HepG2 (cell line): ENCODE data around the gene COG5. TPM values are rescaled to one million over a fixed set of nuclear protein-coding genes. Genes with fewer than 3 reads are reported as not detected.

Source experiments
- CREB1 ChIP-seq, 2 experiments: fragments of 450-650 bp in 1 of 2; IDR thresholded peaks; 2 replicates each; pipeline ENCODE4 v1.6.1; 2016 to 2017; ENCODE audit warnings: control low read depth in 1 of 2, mild to moderate bottlenecking in 1 of 2, missing compliant biosample characterization in 1 of 2, missing genetic modification characterization in 1 of 2
- JUND ChIP-seq: sonication (generic); formaldehyde crosslinking; IDR thresholded peaks from 2 replicates; pipeline ENCODE4 v1.8.0; 2022; ENCODE audit warnings: mild to moderate bottlenecking, missing genetic modification reagents
- KMT2A ChIP-seq: sonication (generic); formaldehyde crosslinking; IDR thresholded peaks from 2 replicates; pipeline ENCODE4 v1.4.0; 2020; ENCODE audit warnings: missing genetic modification reagents
- MED1 ChIP-seq: sonication (generic); formaldehyde crosslinking; IDR thresholded peaks from 2 replicates; pipeline ENCODE4 v1.4.0; 2020; ENCODE audit warnings: missing genetic modification reagents
- MIXL1 ChIP-seq: IDR thresholded peaks from 2 replicates; pipeline ENCODE4 v1.6.1; 2016
- PHF21A ChIP-seq: sonication (generic); formaldehyde crosslinking; IDR thresholded peaks from 2 replicates; pipeline ENCODE4 v1.5.0; 2020; ENCODE audit warnings: mild to moderate bottlenecking, missing genetic modification reagents
- YY1 ChIP-seq: IDR thresholded peaks from 2 replicates; pipeline ENCODE4 v1.6.1; 2011; ENCODE audit warnings: low read length, low read depth, moderate library complexity, mild to moderate bottlenecking; ENCODE audit not compliant: insufficient read depth, insufficient replicate concordance
- ZNF430 ChIP-seq: sonication (generic); formaldehyde crosslinking; IDR thresholded peaks from 2 replicates; pipeline ENCODE4 v1.9.0; 2021; ENCODE audit warnings: mild to moderate bottlenecking, missing genetic modification reagents
- ZNF775 ChIP-seq: sonication (generic); formaldehyde crosslinking; IDR thresholded peaks from 2 replicates; pipeline ENCODE4 v1.4.0; 2020; ENCODE audit warnings: missing genetic modification reagents, mild to moderate bottlenecking, moderate library complexity, borderline replicate concordance
- polyA plus RNA-seq, 8 experiments: library from polyadenylated mRNA; depleted of rRNA in 3 of 8; stranded (reverse) in 7 of 8; unstranded in 1 of 8; fragments of >200 nt; fragmentation: Illumina TruSeq in 4 of 8; extraction: Trizol in 4 of 8; gene quantifications; 2 replicates each; pipeline versions ENCODE4 v1.2.1 to v1.2.3, GENCODE V29; 2011 to 2016; ENCODE audit warnings: low read depth in 4 of 8, missing spikeins in 1 of 8, mixed read lengths in 1 of 8; ENCODE audit not compliant: insufficient read depth in 1 of 8
- total RNA-seq, 5 experiments: library from RNA; depleted of rRNA; stranded (reverse); fragments of >200 nt; fragmentation: Illumina TruSeq; extraction: Trizol; gene quantifications; 2 replicates each; pipeline ENCODE4 v1.2.3, GENCODE V29; 2016; ENCODE audit warnings: low read depth in 1 of 5
- TF ChIP-seq, protein P1 (sequence below), 2 experiments: IDR thresholded peaks; 2 replicates each; pipeline ENCODE4 v1.6.1; 2011 to 2012; ENCODE audit warnings: low read length in 2 of 2, borderline replicate concordance in 1 of 2, low read depth in 1 of 2, mild to moderate bottlenecking in 1 of 2, moderate library complexity in 1 of 2
- TF ChIP-seq, protein P2 (sequence below): sonication (generic); formaldehyde crosslinking; IDR thresholded peaks from 2 replicates; pipeline ENCODE4 v1.8.1; 2023; ENCODE audit warnings: missing genetic modification reagents, mild to moderate bottlenecking, borderline replicate concordance
- TF ChIP-seq, protein P3 (sequence below): sonication (generic); formaldehyde crosslinking; IDR thresholded peaks from 2 replicates; pipeline ENCODE4 v1.4.0; 2020; ENCODE audit warnings: missing genetic modification reagents, borderline replicate concordance
- TF ChIP-seq, protein P4 (sequence below): sonication (generic); formaldehyde crosslinking; IDR thresholded peaks from 2 replicates; pipeline ENCODE4 v1.8.0; 2022; ENCODE audit warnings: mild to moderate bottlenecking, missing genetic modification reagents; ENCODE audit not compliant: insufficient replicate concordance
- TF ChIP-seq, protein P5 (sequence below), 2 experiments: sonication (generic) in 1 of 2; formaldehyde crosslinking in 1 of 2; IDR thresholded peaks; 2 replicates each; pipeline versions ENCODE4 v1.4.0 to v1.6.1; 2018 to 2020; ENCODE audit warnings: missing genetic modification reagents in 2 of 2, borderline replicate concordance in 1 of 2, low read depth in 1 of 2, mild to moderate bottlenecking in 1 of 2, missing biosample characterization in 1 of 2
- TF ChIP-seq, protein P6 (sequence below): IDR thresholded peaks from 2 replicates; pipeline ENCODE4 v1.6.1; 2016

COG5 gene
- total and polyA plus RNA-seq, 2 of the 13 experiments (the other 11 are each of a cell fraction or from before 2014, with no cell fraction given): 20.4 to 31.3 TPM

DNA sequence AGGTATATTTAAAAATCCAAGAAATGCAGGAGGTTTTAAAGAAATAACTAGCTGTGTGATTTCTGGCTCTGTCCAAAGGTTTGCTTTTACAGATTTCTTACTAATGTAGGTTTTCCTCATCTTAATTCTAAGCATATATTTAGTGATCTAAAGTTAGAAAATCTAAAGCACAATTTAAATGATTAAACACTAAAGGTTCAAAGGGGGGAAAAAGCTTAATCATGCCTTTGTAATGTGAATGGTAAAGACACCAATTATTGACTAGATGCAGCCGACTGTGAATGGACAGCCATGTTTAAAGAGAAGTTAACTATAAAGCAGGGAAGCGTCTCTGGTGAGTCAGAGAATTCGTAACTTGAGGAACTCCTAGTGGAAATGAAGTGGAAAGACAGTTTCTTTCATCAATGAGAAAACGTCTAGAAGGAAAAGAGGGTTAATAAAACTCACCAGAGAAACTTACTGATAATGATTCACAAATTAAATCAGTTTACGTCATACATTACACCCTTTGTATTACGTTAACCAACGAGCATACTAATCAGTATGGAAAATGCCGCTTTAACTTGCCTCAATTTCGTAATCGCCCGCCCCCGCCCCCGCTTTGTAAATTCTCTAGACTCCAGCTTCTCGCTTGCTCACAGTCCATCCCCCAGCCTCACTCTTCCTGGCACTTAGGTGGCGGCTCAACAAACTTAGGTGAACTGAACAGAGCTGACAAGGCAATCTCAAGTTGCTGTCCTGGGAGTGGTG lies 396.1 kb downstream of the COG5 start (continued):
- TF ChIP-seq, protein P1, sequence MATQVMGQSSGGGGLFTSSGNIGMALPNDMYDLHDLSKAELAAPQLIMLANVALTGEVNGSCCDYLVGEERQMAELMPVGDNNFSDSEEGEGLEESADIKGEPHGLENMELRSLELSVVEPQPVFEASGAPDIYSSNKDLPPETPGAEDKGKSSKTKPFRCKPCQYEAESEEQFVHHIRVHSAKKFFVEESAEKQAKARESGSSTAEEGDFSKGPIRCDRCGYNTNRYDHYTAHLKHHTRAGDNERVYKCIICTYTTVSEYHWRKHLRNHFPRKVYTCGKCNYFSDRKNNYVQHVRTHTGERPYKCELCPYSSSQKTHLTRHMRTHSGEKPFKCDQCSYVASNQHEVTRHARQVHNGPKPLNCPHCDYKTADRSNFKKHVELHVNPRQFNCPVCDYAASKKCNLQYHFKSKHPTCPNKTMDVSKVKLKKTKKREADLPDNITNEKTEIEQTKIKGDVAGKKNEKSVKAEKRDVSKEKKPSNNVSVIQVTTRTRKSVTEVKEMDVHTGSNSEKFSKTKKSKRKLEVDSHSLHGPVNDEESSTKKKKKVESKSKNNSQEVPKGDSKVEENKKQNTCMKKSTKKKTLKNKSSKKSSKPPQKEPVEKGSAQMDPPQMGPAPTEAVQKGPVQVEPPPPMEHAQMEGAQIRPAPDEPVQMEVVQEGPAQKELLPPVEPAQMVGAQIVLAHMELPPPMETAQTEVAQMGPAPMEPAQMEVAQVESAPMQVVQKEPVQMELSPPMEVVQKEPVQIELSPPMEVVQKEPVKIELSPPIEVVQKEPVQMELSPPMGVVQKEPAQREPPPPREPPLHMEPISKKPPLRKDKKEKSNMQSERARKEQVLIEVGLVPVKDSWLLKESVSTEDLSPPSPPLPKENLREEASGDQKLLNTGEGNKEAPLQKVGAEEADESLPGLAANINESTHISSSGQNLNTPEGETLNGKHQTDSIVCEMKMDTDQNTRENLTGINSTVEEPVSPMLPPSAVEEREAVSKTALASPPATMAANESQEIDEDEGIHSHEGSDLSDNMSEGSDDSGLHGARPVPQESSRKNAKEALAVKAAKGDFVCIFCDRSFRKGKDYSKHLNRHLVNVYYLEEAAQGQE (IDR thresholded peaks at IDR 0.05; ENCODE audit: borderline replicate concordance in 1 of 2, low read depth in 1 of 2, low read length in 2 of 2): 0 out of 4 replicates have a peak, but pooled peaks of 1 of the 2 experiments have one; percentile 21
- TF ChIP-seq, protein P2, sequence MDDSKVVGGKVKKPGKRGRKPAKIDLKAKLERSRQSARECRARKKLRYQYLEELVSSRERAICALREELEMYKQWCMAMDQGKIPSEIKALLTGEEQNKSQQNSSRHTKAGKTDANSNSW: no peak
- no peak for TF ChIP-seq KMT2A (CRISPR knock-in tag)
- peak; percentile 86 for TF ChIP-seq CREB1 (IDR thresholded peaks at IDR 0.05)
- no peak for TF ChIP-seq CREB1 (CRISPR knock-in tag; IDR thresholded peaks at IDR 0.05)
- TF ChIP-seq, protein P3, sequence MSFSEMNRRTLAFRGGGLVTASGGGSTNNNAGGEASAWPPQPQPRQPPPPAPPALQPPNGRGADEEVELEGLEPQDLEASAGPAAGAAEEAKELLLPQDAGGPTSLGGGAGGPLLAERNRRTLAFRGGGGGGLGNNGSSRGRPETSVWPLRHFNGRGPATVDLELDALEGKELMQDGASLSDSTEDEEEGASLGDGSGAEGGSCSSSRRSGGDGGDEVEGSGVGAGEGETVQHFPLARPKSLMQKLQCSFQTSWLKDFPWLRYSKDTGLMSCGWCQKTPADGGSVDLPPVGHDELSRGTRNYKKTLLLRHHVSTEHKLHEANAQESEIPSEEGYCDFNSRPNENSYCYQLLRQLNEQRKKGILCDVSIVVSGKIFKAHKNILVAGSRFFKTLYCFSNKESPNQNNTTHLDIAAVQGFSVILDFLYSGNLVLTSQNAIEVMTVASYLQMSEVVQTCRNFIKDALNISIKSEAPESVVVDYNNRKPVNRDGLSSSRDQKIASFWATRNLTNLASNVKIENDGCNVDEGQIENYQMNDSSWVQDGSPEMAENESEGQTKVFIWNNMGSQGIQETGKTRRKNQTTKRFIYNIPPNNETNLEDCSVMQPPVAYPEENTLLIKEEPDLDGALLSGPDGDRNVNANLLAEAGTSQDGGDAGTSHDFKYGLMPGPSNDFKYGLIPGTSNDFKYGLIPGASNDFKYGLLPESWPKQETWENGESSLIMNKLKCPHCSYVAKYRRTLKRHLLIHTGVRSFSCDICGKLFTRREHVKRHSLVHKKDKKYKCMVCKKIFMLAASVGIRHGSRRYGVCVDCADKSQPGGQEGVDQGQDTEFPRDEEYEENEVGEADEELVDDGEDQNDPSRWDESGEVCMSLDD (CRISPR knock-in tag): peak; percentile 14; the same call in 1 of the 2 replicates
- no peak for TF ChIP-seq MED1 (CRISPR knock-in tag)
- TF ChIP-seq, protein P4, sequence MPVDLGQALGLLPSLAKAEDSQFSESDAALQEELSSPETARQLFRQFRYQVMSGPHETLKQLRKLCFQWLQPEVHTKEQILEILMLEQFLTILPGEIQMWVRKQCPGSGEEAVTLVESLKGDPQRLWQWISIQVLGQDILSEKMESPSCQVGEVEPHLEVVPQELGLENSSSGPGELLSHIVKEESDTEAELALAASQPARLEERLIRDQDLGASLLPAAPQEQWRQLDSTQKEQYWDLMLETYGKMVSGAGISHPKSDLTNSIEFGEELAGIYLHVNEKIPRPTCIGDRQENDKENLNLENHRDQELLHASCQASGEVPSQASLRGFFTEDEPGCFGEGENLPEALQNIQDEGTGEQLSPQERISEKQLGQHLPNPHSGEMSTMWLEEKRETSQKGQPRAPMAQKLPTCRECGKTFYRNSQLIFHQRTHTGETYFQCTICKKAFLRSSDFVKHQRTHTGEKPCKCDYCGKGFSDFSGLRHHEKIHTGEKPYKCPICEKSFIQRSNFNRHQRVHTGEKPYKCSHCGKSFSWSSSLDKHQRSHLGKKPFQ (CRISPR knock-in tag): peak; percentile 50
- peak; percentile 97 for TF ChIP-seq ZNF775 (CRISPR knock-in tag)
- peak; percentile 64 for TF ChIP-seq PHF21A (CRISPR knock-in tag)
- TF ChIP-seq ZNF430 (CRISPR knock-in tag): 0 out of 2 replicates have a peak, but pooled peaks have one; percentile 70
- peak; percentile 83 for TF ChIP-seq YY1
- TF ChIP-seq, protein P5, sequence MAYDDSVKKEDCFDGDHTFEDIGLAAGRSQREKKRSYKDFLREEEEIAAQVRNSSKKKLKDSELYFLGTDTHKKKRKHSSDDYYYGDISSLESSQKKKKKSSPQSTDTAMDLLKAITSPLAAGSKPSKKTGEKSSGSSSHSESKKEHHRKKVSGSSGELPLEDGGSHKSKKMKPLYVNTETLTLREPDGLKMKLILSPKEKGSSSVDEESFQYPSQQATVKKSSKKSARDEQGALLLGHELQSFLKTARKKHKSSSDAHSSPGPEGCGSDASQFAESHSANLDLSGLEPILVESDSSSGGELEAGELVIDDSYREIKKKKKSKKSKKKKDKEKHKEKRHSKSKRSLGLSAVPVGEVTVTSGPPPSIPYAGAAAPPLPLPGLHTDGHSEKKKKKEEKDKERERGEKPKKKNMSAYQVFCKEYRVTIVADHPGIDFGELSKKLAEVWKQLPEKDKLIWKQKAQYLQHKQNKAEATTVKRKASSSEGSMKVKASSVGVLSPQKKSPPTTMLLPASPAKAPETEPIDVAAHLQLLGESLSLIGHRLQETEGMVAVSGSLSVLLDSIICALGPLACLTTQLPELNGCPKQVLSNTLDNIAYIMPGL (CRISPR knock-in tag; IDR thresholded peaks at IDR 0.05; ENCODE audit: borderline replicate concordance in 1 of 2, low read depth in 1 of 2): peak in 1 of 2 experiments; percentile 24; a peak in 2 of 4 replicates
- TF ChIP-seq, protein P6, sequence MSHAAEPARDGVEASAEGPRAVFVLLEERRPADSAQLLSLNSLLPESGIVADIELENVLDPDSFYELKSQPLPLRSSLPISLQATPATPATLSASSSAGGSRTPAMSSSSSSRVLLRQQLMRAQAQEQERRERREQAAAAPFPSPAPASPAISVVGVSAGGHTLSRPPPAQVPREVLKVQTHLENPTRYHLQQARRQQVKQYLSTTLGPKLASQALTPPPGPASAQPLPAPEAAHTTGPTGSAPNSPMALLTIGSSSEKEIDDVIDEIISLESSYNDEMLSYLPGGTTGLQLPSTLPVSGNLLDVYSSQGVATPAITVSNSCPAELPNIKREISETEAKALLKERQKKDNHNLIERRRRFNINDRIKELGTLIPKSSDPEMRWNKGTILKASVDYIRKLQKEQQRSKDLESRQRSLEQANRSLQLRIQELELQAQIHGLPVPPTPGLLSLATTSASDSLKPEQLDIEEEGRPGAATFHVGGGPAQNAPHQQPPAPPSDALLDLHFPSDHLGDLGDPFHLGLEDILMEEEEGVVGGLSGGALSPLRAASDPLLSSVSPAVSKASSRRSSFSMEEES: 0 out of 2 replicates have a peak, but pooled peaks have one; percentile 4
- 0 out of 2 replicates have a peak, but pooled peaks have one; percentile 45 for TF ChIP-seq MIXL1 (CRISPR knock-in tag)
- peak; percentile 34; the same call in 1 of the 2 replicates for TF ChIP-seq JUND (CRISPR knock-in tag)
